Brain microvascular endothelial cell (primary cell): ENCODE data around the gene PPIL1.
A peak's percentile ranks its signal among the peaks of the same experiment; 100 is the strongest.

ENCODE experiments used
- DNase-seq: peaks from one replicate; pipeline ENCODE4 v3.0.0-alpha.2; 2020
- H3K27ac ChIP-seq: fragments of 250-450 bp; sonication (Bioruptor Pico); 2 replicates; pipeline ENCODE4 v1.5.1; 2020; ENCODE audit warnings: mild to moderate bottlenecking, moderate library complexity
- H3K27me3 ChIP-seq: fragments of 250-450 bp; sonication (Bioruptor Pico); replicated peaks from 2 replicates; pipeline ENCODE4 v1.5.1; 2020; ENCODE audit warnings: mild to moderate bottlenecking
- H3K36me3 ChIP-seq: fragments of 250-450 bp; sonication (Bioruptor Pico); replicated peaks from 2 replicates; pipeline ENCODE4 v1.5.1; 2020; ENCODE audit warnings: mild to moderate bottlenecking
- H3K4me3 ChIP-seq: 2 replicates; pipeline ENCODE4 v1.5.1; 2011; ENCODE audit warnings: low read depth, mild to moderate bottlenecking, control low read depth, low read length, moderate library complexity
- in situ Hi-C: cut with HindIII; loops from 2 replicates; pipeline ENCODE4 v1.10.0; 2017; ENCODE audit warnings: low sequenced_read_pairs, low pct_ligation_motif_present
- TF ChIP-seq, protein P1 (sequence below): IDR thresholded peaks from 2 replicates; pipeline ENCODE4 v1.5.1; 2011; ENCODE audit warnings: low read depth, mild to moderate bottlenecking, moderate library complexity, low read length, control low read depth, inconsistent platforms; ENCODE audit errors: missing control alignments

The PPIL1 gene

DNA sequence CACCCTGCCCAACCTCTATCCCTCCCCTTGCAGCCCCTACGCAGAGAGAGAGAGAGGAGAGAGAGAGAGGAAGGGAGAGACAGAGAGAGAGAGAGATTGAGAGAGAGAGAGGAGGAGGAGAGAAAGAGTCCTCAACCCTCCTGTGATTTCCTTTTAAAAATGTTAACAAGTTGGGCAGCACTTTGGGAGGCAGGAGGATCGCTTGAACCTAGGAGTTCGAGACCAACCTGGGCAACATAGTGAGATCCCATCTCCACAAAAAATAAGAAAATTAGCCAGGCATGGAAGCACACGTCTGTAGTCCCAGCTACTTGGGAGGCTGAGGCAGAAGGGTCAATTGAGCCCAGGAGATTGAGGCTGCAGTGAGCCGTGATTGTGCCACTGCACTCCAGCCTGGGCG is 65.4 kb downstream of the PPIL1 start:
- H3K27ac ChIP-seq, result no peak overlapping the region

DNA sequence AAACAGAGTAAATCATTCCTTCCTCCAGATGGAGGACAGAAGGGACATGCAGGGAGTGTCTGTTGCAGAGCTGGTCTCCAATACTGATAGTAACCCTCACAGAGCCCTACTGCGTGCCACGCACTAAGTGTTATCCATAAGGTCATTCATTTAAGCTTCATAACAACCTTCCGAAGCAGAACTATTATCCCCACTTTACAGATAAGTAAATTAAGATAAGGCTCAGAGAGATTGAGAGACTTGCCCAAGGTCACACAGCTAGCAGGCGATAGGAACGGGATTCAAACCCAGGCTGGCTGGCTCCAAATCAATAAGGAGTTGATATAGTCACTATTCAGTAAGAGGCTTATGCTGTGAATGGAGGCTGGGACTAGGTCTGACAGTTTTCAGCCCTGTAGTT is 66.0 kb downstream of the PPIL1 start:
- in situ Hi-C loops, result no loop called here
- Histone ChIP-seq H3K27me3 (peaks cover 13% of the 10 kb centered on the region), H3K4me3 (no peak overlapping the region), H3K27ac (no peak overlapping the region), H3K36me3 (no peaks in the 10 kb centered on the region)
- DNase-seq, result no peak
- TF ChIP-seq, protein P1, sequence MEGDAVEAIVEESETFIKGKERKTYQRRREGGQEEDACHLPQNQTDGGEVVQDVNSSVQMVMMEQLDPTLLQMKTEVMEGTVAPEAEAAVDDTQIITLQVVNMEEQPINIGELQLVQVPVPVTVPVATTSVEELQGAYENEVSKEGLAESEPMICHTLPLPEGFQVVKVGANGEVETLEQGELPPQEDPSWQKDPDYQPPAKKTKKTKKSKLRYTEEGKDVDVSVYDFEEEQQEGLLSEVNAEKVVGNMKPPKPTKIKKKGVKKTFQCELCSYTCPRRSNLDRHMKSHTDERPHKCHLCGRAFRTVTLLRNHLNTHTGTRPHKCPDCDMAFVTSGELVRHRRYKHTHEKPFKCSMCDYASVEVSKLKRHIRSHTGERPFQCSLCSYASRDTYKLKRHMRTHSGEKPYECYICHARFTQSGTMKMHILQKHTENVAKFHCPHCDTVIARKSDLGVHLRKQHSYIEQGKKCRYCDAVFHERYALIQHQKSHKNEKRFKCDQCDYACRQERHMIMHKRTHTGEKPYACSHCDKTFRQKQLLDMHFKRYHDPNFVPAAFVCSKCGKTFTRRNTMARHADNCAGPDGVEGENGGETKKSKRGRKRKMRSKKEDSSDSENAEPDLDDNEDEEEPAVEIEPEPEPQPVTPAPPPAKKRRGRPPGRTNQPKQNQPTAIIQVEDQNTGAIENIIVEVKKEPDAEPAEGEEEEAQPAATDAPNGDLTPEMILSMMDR, result no peak

More for the DNA sequence above, 65.4 kb downstream of the PPIL1 start:
- no peaks in the 10 kb centered on the region for H3K36me3 ChIP-seq
- in situ Hi-C loops, result no loop called here
- H3K27me3 ChIP-seq, result peaks cover 13% of the 10 kb centered on the region
- DNase-seq, result no peak
- TF ChIP-seq, protein P1, result no peak
- no peak overlapping the region for H3K4me3 ChIP-seq

GRCh38 chr6:36807750-36808149 is 66.9 kb downstream of the PPIL1 start:
- Histone ChIP-seq H3K4me3 (no peak overlapping the region), H3K27me3 (peaks cover 13% of the 10 kb centered on the region), H3K27ac (no peak overlapping the region), H3K36me3 (no peaks in the 10 kb centered on the region)
- DNase-seq, result no peak
- in situ Hi-C loops, result no loop called here
- TF ChIP-seq, protein P1, result peak; percentile 7

DNA sequence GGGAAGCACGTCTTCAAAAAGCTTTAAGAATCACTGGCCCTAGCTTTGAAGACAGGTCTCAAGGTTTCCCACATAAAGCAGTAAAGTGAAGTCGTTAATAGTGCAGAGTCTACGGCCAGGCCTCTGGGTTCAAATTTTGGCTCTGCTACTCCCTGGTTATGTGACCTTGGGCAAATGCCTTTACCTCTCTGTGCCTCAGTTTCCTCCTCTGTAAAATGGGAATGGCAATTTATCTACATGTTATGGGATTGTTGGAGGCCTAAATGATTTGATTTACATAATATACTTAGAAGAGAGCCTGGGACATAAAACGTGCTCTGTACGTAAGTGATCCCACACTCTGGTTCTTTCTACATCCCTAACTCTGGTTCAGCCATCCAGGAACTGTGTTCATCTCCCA is 67.5 kb downstream of the PPIL1 start:
- TF ChIP-seq, protein P1, result no peak
- H3K36me3 ChIP-seq, result no peaks in the 10 kb centered on the region
- H3K27ac ChIP-seq, result no peak overlapping the region
- DNase-seq, result no peak
- no peak overlapping the region for H3K4me3 ChIP-seq
- in situ Hi-C loops, result no loop called here
- H3K27me3 ChIP-seq, result peaks cover 13% of the 10 kb centered on the region

DNA sequence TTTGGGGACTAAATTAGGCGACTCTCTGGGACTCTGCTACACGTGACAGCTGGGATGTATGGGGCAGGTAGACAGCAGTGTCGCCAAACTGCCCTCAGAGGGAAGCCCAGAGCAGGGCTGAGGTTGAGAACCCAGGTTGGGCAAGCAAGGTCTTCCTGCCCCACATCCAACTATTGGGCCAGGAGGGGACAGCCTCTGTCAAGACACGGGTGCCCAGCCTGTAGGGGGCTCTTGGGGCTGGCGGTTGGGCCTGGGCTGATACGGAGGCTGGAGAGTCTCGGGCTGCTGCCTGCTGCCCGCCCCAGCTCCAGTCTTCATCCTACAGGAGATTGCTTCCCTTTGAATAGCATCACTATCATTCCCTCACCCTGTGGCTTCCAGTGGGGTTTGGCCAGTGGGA is 68.7 kb downstream of the PPIL1 start:
- H3K27ac ChIP-seq, result no peak overlapping the region
- no peak for DNase-seq
- TF ChIP-seq, protein P1, result no peak
- in situ Hi-C loops, result no loop called here
- peaks cover 13% of the 10 kb centered on the region for H3K27me3 ChIP-seq
- no peak overlapping the region for H3K4me3 ChIP-seq
- no peaks in the 10 kb centered on the region for H3K36me3 ChIP-seq

DNA sequence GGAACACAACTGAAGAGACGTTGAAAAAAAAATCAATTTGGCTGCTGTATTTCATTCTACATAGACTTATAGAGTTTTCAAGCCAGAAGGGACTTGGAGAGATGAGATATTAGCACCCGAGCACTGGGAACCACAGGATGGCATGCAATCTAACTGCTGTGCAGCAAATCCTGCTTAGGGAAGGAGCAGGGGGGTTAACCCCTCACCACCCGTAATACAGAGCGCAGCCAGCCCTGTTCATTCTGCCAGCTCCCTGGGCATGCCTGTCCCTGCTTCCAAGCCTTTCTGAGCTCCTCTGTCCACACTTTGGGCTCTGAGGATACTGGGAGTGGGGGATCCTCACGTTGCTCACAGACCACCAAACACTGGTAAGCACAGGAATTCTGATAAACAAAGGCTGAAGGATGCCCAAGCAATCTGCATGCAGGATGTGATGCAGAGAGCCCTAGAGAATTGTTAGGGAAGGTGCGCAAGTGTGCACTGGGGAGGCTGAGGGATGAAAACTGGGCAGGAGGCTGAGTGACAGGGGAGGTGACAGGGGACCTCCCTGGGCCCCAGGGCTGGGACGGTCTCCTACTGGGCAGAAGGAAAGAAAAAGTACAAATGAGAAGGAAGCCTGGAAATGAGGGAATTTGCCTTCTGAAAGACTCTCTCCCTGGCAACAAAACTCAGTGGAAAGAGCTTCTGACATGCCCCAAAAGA is 69.4 kb downstream of the PPIL1 start:
- no peak overlapping the region for H3K27ac ChIP-seq
- no peaks in the 10 kb centered on the region for H3K36me3 ChIP-seq
- TF ChIP-seq, protein P1, result no peak
- H3K4me3 ChIP-seq, result no peak overlapping the region
- in situ Hi-C loops, result no loop called here
- DNase-seq, result no peak
- peaks cover 13% of the 10 kb centered on the region for H3K27me3 ChIP-seq
